Measurements from ENCODE around the gene PRSS3. TPM values are rescaled to one million over a fixed set of nuclear protein-coding genes. Genes with fewer than 3 reads are reported as not detected.
"Not testable (repeated sequence)": the region's sequence is repeated elsewhere in the genome, so short reads cannot be mapped to it uniquely, and the experiment has no call there.

Gene PRSS3
- total and polyA plus RNA-seq, 9 of the 15 experiments (the other 6 are each of a cell fraction or from before 2014, with no cell fraction given), result 0.35 to 0.42 TPM; not detected in 7

GRCh38 chr9:33787839-33788238, 7.5 kb upstream of the PRSS3 start:
- TF ChIP-seq MTA3 (IDR thresholded peaks at IDR 0.05; ENCODE audit: borderline replicate concordance) (no peak), CTCF (IDR thresholded peaks at IDR 0.05 in 2 of 3, conservative IDR thresholded peaks at IDR 0.05 in 1 of 3; ENCODE audit: insufficient read depth in 2 of 3, low read depth in 1 of 3, low read length in 3 of 3) (0 out of 6 replicates have a peak, but pooled peaks of 1 of the 3 experiments have one; percentile 15), NRF1 (conservative IDR thresholded peaks at IDR 0.05 in 1 of 2, IDR thresholded peaks at IDR 0.05 in 1 of 2) (no peak), RAD21 (CRISPR knock-in tag; conservative IDR thresholded peaks at IDR 0.05 in 1 of 2, IDR thresholded peaks at IDR 0.05 in 1 of 2) (peak in 1 of 2 experiments; percentile 21; a peak in 1 of 4 replicates), SRF (CRISPR knock-in tag; IDR thresholded peaks at IDR 0.05) (peak in 1 of 2 experiments; percentile 88; a peak in 1 of 4 replicates), ZNF197 (CRISPR knock-in tag; IDR thresholded peaks at IDR 0.05; ENCODE audit: low read depth) (no peak), PBX2 (CRISPR knock-in tag; IDR thresholded peaks at IDR 0.05; ENCODE audit: low read depth) (no peak), PBX2 (tag; conservative IDR thresholded peaks at IDR 0.05; ENCODE audit: low read depth) (no peak)
- Histone ChIP-seq H3K79me2 (ENCODE audit: control insufficient read depth, insufficient read depth, low read length) (no peaks in the 10 kb centered on the region), H3K9me3 (replicated peaks; ENCODE audit: control insufficient read depth, insufficient read depth, low read depth, low read length) (no peaks in the 10 kb centered on the region), H3K4me2 (ENCODE audit: insufficient read depth, low read length) (no peak overlapping the region), H3K9me1 (ENCODE audit: control insufficient read depth, insufficient read depth, low read length) (no peaks in the 10 kb centered on the region), H4K20me1 (replicated peaks; ENCODE audit: control insufficient read depth, insufficient read depth, low read length) (no peaks in the 10 kb centered on the region), H2AFZ (ENCODE audit: low read depth, low read length) (no peak overlapping the region), H3K27me3 (ENCODE audit: control insufficient read depth in 2 of 2, insufficient read depth in 2 of 2, low read length in 2 of 2) (peaks cover 0 to 4% of the 10 kb centered on the region in 2 experiments; a peak in 1 of 5 replicates), H3K36me3 (ENCODE audit: control insufficient read depth, insufficient read depth, low read length) (no peaks in the 10 kb centered on the region), H3K4me1 (replicated peaks in 1 of 2; ENCODE audit: control insufficient read depth in 2 of 2, insufficient read depth in 2 of 2, low read length in 2 of 2) (peaks cover 0 to 7% of the 10 kb centered on the region in 2 experiments; a peak in 2 of 5 replicates), H3K27ac (ENCODE audit: extremely low read depth, low read depth, low read length) (no peak overlapping the region), H3K9ac (ENCODE audit: insufficient read depth in 1 of 2, low read depth in 2 of 2, low read length in 2 of 2) (no peak overlapping the region), H3K4me3 (no peak overlapping the region)
- FAIRE-seq (no peak), ATAC-seq (peak; percentile 19; the same call in 1 of the 3 replicates), DNase-seq (ENCODE audit: extremely low read depth in 1 of 4, low spot score in 3 of 4) (no peak)
- no TSS peak for BruUV-seq (replicated peaks)
- in situ Hi-C loops (cut with MboI), result no loop called here
- CTCF ChIA-PET (ENCODE audit: low intra/inter-chr PET ratio), result no interaction called here
- 0% methylated on average over 1 of the region's 1 CpG for WGBS (ENCODE audit: insufficient coverage, low coverage, missing lambda C conversion rate)
- POLR2A ChIA-PET, result interaction anchor here (0.6 to 1.1 kb wide), 4 partner anchors 9 to 795 kb away, joined by 3 to 4 read pairs (median 3); no protein-coding TSS in a partner anchor
- intact Hi-C loops (cut with micrococcal nuclease), result loop anchor here (10.0 kb wide), 1 partner anchor 67 kb away; no protein-coding TSS in a partner anchor

- FAIRE-seq; H3K9ac ChIP-seq (ENCODE audit: insufficient read depth in 1 of 2, low read depth in 2 of 2, low read length in 2 of 2); H3K9me3 ChIP-seq (replicated peaks; ENCODE audit: control insufficient read depth, insufficient read depth, low read depth, low read length); H3K36me3 ChIP-seq (ENCODE audit: control insufficient read depth, insufficient read depth, low read length); H3K4me1 ChIP-seq (replicated peaks in 1 of 2; ENCODE audit: control insufficient read depth in 2 of 2, insufficient read depth in 2 of 2, low read length in 2 of 2); POLR2A ChIA-PET; CTCF ChIA-PET (ENCODE audit: low intra/inter-chr PET ratio); in situ Hi-C loops (cut with MboI); H3K4me2 ChIP-seq (ENCODE audit: insufficient read depth, low read length); DNase-seq (ENCODE audit: extremely low read depth in 1 of 4, low spot score in 3 of 4); BruUV-seq (replicated peaks); ATAC-seq; H3K27ac ChIP-seq (ENCODE audit: extremely low read depth, low read depth, low read length); H3K4me3 ChIP-seq; H3K27me3 ChIP-seq (ENCODE audit: control insufficient read depth in 2 of 2, insufficient read depth in 2 of 2, low read length in 2 of 2); H3K79me2 ChIP-seq (ENCODE audit: control insufficient read depth, insufficient read depth, low read length); H2AFZ ChIP-seq (ENCODE audit: low read depth, low read length); H4K20me1 ChIP-seq (replicated peaks; ENCODE audit: control insufficient read depth, insufficient read depth, low read length); H3K9me1 ChIP-seq (ENCODE audit: control insufficient read depth, insufficient read depth, low read length): not testable (repeated sequence)
- intact Hi-C loops (cut with micrococcal nuclease), result loop anchor here (10.0 kb wide), 1 partner anchor 65 kb away; no protein-coding TSS in a partner anchor
- 31% methylated on average over 2 of the region's 2 CpGs for WGBS (ENCODE audit: insufficient coverage, low coverage, missing lambda C conversion rate)
Measured at GRCh38 chr9:33789429-33789828, 5.9 kb upstream of the PRSS3 start.
